HK-2 (cell line): Measurements from ENCODE around the gene GABRD.

Experiments
- DNase-seq: peaks from one replicate; pipeline ENCODE4 v3.0.0-alpha.2; 2018; ENCODE audit not compliant: unreplicated experiment

Gene GABRD

GRCh38 chr1:1985375-1986050 lies 33.6 kb upstream of the GABRD start:
- no peak for DNase-seq

GRCh38 chr1:1986451-1987141 lies 32.5 kb upstream of the GABRD start:
- DNase-seq = no peak

GRCh38 chr1:1987142-1987510 lies 32.0 kb upstream of the GABRD start:
- no peak for DNase-seq

GRCh38 chr1:1988061-1988945 lies 30.8 kb upstream of the GABRD start:
- DNase-seq = no peak

GRCh38 chr1:1989102-1989542 lies 30.0 kb upstream of the GABRD start:
- peak; percentile 26 for DNase-seq

GRCh38 chr1:1989789-1990188 lies 29.4 kb upstream of the GABRD start:
- DNase-seq = no peak

GRCh38 chr1:1990222-1990621 lies 28.9 kb upstream of the GABRD start:
- no peak for DNase-seq

GRCh38 chr1:1994536-1994935 lies 24.6 kb upstream of the GABRD start:
- DNase-seq = no peak

GRCh38 chr1:1996207-1996651 lies 22.9 kb upstream of the GABRD start:
- no peak for DNase-seq

GRCh38 chr1:1997576-1997975 lies 21.6 kb upstream of the GABRD start:
- DNase-seq = no peak

- DNase-seq = no peak
Observed at GRCh38 chr1:2000432-2000831, 18.7 kb upstream of the GABRD start.

- no peak for DNase-seq
Observed at GRCh38 chr1:2000850-2001249, 18.3 kb upstream of the GABRD start.

GRCh38 chr1:2001773-2002411 lies 17.3 kb upstream of the GABRD start:
- no peak for DNase-seq

- peak; percentile 16 for DNase-seq
Observed at GRCh38 chr1:2003541-2004131, 15.5 kb upstream of the GABRD start, which contains the start of gene CFAP74. Gene CFAP74, minus strand, starts transcription at chr1:2003786. Its CDS starts 12,830 bp downstream, at chr1:1990956.

- no peak for DNase-seq
Observed at GRCh38 chr1:2004856-2005255, 14.3 kb upstream of the GABRD start.

GRCh38 chr1:2009101-2010053 lies 9.8 kb upstream of the GABRD start:
- no peak for DNase-seq

GRCh38 chr1:2014181-2014580 lies 5.0 kb upstream of the GABRD start:
- DNase-seq = no peak

GRCh38 chr1:2014741-2015735 lies 4.1 kb upstream of the GABRD start:
- no peak for DNase-seq

- no peak for DNase-seq
Observed at GRCh38 chr1:2016123-2016522, 3.0 kb upstream of the GABRD start.
